ENCODE results near the gene FOXL2NB. TPM values are rescaled to one million over a fixed set of nuclear protein-coding genes. Genes with fewer than 3 reads are reported as not detected.

Gene FOXL2NB
- total and polyA plus RNA-seq, 2 of the 13 experiments (the other 11 are each of a cell fraction or from before 2014, with no cell fraction given), result not detected

DNA sequence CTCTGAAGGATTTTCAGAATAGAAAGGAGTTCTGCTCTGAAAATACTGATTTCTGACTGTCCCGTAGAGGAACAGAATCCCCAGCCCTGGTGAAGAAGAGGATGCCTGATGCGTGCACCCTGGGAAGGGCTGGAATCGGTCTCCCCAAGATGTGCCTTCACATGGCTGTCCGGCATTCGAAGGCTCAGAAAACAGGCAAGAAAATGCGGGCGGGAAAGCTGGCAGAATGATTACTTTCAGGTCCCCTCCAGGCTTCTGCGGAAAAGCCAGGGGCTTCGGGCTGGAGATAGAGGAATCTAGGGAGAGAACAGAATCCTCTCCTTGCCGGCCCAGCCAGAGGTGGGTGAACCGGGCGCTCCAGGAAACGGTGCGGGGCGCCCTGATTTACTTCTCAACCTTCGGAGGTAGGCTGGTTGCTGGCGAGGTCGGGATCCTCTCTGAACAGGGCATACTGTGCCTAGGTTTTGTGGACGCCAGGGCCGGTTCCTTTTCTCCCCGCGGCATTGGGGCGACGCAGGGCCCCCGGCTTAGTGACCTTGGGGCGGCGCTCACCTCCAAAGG lies 2.5 kb downstream of the FOXL2NB start:
- Histone ChIP-seq H3K4me3 (replicated peaks in 1 of 3; ENCODE audit: insufficient read depth in 1 of 3, low read depth in 2 of 3, low read length in 3 of 3) (peak overlapping the region in 2 of 3 experiments; percentile 41 to 65; a peak in 3 of 6 replicates), H3K4me2 (ENCODE audit: low read depth, low read length) (peak overlapping the region; percentile 72), H4K20me1 (ENCODE audit: insufficient read depth, low read length) (no peaks in the 10 kb centered on the region), H3K9ac (ENCODE audit: insufficient read depth, low read depth, low read length) (no peak overlapping the region), H3K9me3 (ENCODE audit: low read length) (no peaks in the 10 kb centered on the region), H3K79me2 (ENCODE audit: insufficient read depth, low read length) (no peaks in the 10 kb centered on the region), H3K27ac (ENCODE audit: extremely low read length, insufficient read depth, low read length) (no peak overlapping the region), H3K36me3 (replicated peaks in 1 of 2; ENCODE audit: control insufficient read depth in 1 of 2, insufficient read depth in 2 of 2, low read length in 2 of 2) (no peaks in the 10 kb centered on the region), H2AFZ (ENCODE audit: low read length) (no peak overlapping the region), H3K27me3 (ENCODE audit: control insufficient read depth in 1 of 2, insufficient read depth in 2 of 2, low read length in 2 of 2) (peaks cover 33 to 76% of the 10 kb centered on the region in 2 experiments), H3K4me1 (ENCODE audit: insufficient read depth, low read length) (peaks cover 15% of the 10 kb centered on the region)
- FAIRE-seq (no peak), ATAC-seq (peak; percentile 14), DNase-seq (ENCODE audit: low spot score) (no peak)
- BruUV-seq (replicated peaks), result no TSS peak
- in situ Hi-C loops (cut with HindIII; ENCODE audit: extremely low pct_ligation_motif_present, low pct_unique_long_range_greater_than_20kb), result no loop called here
- intact Hi-C loops (cut with micrococcal nuclease; ENCODE audit: unreplicated experiment), result no loop called here
- WGBS (ENCODE audit: low lambda C conversion rate), result 6% methylated on average over 9 of the region's 27 CpGs
- ChIA-PET CTCF (ENCODE audit: low intra/inter-chr PET ratio, low total read pairs) (no interaction called here), POLR2A (no interaction called here)
- TF ChIP-seq ZNF747 (CRISPR knock-in tag; IDR thresholded peaks at IDR 0.05; ENCODE audit: borderline replicate concordance), result no peak
- TF ChIP-seq PHB2 (IDR thresholded peaks at IDR 0.05; ENCODE audit: partially characterized antibody), result no peak
- TF ChIP-seq KLF12 (CRISPR knock-in tag; IDR thresholded peaks at IDR 0.05; ENCODE audit: borderline replicate concordance), result no peak
- TF ChIP-seq, protein P1, sequence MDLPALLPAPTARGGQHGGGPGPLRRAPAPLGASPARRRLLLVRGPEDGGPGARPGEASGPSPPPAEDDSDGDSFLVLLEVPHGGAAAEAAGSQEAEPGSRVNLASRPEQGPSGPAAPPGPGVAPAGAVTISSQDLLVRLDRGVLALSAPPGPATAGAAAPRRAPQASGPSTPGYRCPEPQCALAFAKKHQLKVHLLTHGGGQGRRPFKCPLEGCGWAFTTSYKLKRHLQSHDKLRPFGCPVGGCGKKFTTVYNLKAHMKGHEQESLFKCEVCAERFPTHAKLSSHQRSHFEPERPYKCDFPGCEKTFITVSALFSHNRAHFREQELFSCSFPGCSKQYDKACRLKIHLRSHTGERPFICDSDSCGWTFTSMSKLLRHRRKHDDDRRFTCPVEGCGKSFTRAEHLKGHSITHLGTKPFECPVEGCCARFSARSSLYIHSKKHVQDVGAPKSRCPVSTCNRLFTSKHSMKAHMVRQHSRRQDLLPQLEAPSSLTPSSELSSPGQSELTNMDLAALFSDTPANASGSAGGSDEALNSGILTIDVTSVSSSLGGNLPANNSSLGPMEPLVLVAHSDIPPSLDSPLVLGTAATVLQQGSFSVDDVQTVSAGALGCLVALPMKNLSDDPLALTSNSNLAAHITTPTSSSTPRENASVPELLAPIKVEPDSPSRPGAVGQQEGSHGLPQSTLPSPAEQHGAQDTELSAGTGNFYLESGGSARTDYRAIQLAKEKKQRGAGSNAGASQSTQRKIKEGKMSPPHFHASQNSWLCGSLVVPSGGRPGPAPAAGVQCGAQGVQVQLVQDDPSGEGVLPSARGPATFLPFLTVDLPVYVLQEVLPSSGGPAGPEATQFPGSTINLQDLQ (CRISPR knock-in tag; IDR thresholded peaks at IDR 0.05), result no peak
- no peak for TF ChIP-seq HCFC1 (IDR thresholded peaks at IDR 0.05; ENCODE audit: low read depth, low read length)
- TF ChIP-seq, protein P2, sequence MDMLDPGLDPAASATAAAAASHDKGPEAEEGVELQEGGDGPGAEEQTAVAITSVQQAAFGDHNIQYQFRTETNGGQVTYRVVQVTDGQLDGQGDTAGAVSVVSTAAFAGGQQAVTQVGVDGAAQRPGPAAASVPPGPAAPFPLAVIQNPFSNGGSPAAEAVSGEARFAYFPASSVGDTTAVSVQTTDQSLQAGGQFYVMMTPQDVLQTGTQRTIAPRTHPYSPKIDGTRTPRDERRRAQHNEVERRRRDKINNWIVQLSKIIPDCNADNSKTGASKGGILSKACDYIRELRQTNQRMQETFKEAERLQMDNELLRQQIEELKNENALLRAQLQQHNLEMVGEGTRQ (IDR thresholded peaks at IDR 0.05; ENCODE audit: low read depth, low read length), result no peak
- TF ChIP-seq, protein P2 (CRISPR knock-in tag; IDR thresholded peaks at IDR 0.05; ENCODE audit: borderline replicate concordance), result no peak
- no peak for TF ChIP-seq HOXA9 (CRISPR knock-in tag; IDR thresholded peaks at IDR 0.05; ENCODE audit: borderline replicate concordance)
- no peak for TF ChIP-seq ZNF713 (CRISPR knock-in tag; IDR thresholded peaks at IDR 0.05)
- TF ChIP-seq, protein P3, sequence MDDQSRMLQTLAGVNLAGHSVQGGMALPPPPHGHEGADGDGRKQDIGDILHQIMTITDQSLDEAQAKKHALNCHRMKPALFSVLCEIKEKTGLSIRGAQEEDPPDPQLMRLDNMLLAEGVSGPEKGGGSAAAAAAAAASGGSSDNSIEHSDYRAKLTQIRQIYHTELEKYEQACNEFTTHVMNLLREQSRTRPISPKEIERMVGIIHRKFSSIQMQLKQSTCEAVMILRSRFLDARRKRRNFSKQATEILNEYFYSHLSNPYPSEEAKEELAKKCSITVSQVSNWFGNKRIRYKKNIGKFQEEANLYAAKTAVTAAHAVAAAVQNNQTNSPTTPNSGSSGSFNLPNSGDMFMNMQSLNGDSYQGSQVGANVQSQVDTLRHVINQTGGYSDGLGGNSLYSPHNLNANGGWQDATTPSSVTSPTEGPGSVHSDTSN (CRISPR knock-in tag; IDR thresholded peaks at IDR 0.05; ENCODE audit: borderline replicate concordance), result no peak
- TF ChIP-seq SRSF4 (IDR thresholded peaks at IDR 0.05; ENCODE audit: low read depth, low read length, poor library complexity, severe bottlenecking), result no peak
- TF ChIP-seq, protein P4, sequence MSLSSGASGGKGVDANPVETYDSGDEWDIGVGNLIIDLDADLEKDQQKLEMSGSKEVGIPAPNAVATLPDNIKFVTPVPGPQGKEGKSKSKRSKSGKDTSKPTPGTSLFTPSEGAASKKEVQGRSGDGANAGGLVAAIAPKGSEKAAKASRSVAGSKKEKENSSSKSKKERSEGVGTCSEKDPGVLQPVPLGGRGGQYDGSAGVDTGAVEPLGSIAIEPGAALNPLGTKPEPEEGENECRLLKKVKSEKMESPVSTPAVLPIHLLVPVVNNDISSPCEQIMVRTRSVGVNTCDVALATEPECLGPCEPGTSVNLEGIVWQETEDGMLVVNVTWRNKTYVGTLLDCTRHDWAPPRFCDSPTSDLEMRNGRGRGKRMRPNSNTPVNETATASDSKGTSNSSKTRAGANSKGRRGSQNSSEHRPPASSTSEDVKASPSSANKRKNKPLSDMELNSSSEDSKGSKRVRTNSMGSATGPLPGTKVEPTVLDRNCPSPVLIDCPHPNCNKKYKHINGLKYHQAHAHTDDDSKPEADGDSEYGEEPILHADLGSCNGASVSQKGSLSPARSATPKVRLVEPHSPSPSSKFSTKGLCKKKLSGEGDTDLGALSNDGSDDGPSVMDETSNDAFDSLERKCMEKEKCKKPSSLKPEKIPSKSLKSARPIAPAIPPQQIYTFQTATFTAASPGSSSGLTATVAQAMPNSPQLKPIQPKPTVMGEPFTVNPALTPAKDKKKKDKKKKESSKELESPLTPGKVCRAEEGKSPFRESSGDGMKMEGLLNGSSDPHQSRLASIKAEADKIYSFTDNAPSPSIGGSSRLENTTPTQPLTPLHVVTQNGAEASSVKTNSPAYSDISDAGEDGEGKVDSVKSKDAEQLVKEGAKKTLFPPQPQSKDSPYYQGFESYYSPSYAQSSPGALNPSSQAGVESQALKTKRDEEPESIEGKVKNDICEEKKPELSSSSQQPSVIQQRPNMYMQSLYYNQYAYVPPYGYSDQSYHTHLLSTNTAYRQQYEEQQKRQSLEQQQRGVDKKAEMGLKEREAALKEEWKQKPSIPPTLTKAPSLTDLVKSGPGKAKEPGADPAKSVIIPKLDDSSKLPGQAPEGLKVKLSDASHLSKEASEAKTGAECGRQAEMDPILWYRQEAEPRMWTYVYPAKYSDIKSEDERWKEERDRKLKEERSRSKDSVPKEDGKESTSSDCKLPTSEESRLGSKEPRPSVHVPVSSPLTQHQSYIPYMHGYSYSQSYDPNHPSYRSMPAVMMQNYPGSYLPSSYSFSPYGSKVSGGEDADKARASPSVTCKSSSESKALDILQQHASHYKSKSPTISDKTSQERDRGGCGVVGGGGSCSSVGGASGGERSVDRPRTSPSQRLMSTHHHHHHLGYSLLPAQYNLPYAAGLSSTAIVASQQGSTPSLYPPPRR (CRISPR knock-in tag; IDR thresholded peaks at IDR 0.05; ENCODE audit: borderline replicate concordance), result no peak
- no peak for TF ChIP-seq ZNF761 (CRISPR knock-in tag; conservative IDR thresholded peaks at IDR 0.05)

All from HepG2 (cell line).